ENCODE measurements around the gene RAP1B.

- TF ChIP-seq POLR2A (IDR thresholded peaks at IDR 0.05; ENCODE audit: low read depth, low read length) = no peak
- no peak for TF ChIP-seq FOS (IDR thresholded peaks at IDR 0.05; ENCODE audit: borderline replicate concordance, insufficient read depth, low read length)
These were observed 31.4 kb upstream of the RAP1B start for GRCh38 chr12:68579254-68579653.
